Upper lobe of right lung (tissue), 1 donor: ENCODE results near the gene DXO. TPM values are rescaled to one million over a fixed set of nuclear protein-coding genes. Genes with fewer than 3 reads are reported as not detected.
"Not testable (repeated sequence)": the region's sequence is repeated elsewhere in the genome, so short reads cannot be mapped to it uniquely, and the experiment has no call there.

Experiments used
- ATAC-seq: fragments of 200-7000 bp; cut with Tn5 transposase; one replicate; pipeline ENCODE4 v1.9.1; 2020; ENCODE audit warnings: mild to moderate bottlenecking, moderate library complexity
- DNase-seq: peaks from one replicate; pipeline ENCODE4 v3.0.0-alpha.2; 2020
- H3K27ac ChIP-seq: fragments of 200-600 bp; one replicate; pipeline ENCODE4 v1.8.0; 2022
- H3K27me3 ChIP-seq: fragments of 200-600 bp; one replicate; pipeline ENCODE4 v1.8.0; 2022; ENCODE audit warnings: mild to moderate bottlenecking
- H3K36me3 ChIP-seq: fragments of 200-600 bp; one replicate; pipeline ENCODE4 v1.8.0; 2022
- H3K4me1 ChIP-seq: fragments of 200-600 bp; one replicate; pipeline ENCODE4 v1.8.0; 2022
- H3K4me3 ChIP-seq: fragments of 200-600 bp; one replicate; pipeline ENCODE4 v1.8.0; 2022; ENCODE audit warnings: mild to moderate bottlenecking
- H3K9me3 ChIP-seq: fragments of 200-600 bp; one replicate; pipeline ENCODE4 v1.8.0; 2022
- CTCF ChIP-seq: fragments of 200-600 bp; IDR thresholded peaks from one replicate; pipeline ENCODE4 v1.8.0; 2022; ENCODE audit warnings: antibody characterized with exemption
- intact Hi-C: fragments of 100-400 bp; cut with DNase I; formaldehyde crosslinking; loops from one replicate; pipeline ENCODE4 v1.11.0; 2022
- total RNA-seq: library from RNA; stranded (reverse); fragmentation: NEBNext Ultra II Directional; extraction: Animal tissue kit (Norgen Biotek cat#: 25700); gene quantifications from one replicate; pipeline ENCODE4 v1.2.1, GENCODE V29; 2021
- donor health status: DM: no; HTN: yes; CAD: no; lungs with severe emphysema.

Gene DXO
- total RNA-seq, 1 donor from 2014 or later, result 20.5 TPM

GRCh38 chr6:31978831-31979230, 6.9 kb upstream of the DXO start:
- Histone ChIP-seq H3K27ac (no peak overlapping the region), H3K9me3 (no peaks in the 10 kb centered on the region), H3K27me3 (no peaks in the 10 kb centered on the region), H3K36me3 (peaks cover 13% of the 10 kb centered on the region), H3K4me3 (no peak overlapping the region), H3K4me1 (no peaks in the 10 kb centered on the region)
- ATAC-seq (no peak), DNase-seq (peak; percentile 16)
- intact Hi-C loops, result no loop called here
- no peak for TF ChIP-seq CTCF

- Histone ChIP-seq H3K9me3 (no peaks in the 10 kb centered on the region), H3K27me3 (no peaks in the 10 kb centered on the region), H3K4me3 (no peak overlapping the region), H3K4me1 (peaks cover 7% of the 10 kb centered on the region), H3K27ac (no peak overlapping the region), H3K36me3 (peaks cover 13% of the 10 kb centered on the region)
- DNase-seq, result no peak
- ATAC-seq, result no peak
- intact Hi-C loops, result no loop called here
- no peak for TF ChIP-seq CTCF
Observed at GRCh38 chr6:31977816-31978431, 6.0 kb upstream of the DXO start.

DNA sequence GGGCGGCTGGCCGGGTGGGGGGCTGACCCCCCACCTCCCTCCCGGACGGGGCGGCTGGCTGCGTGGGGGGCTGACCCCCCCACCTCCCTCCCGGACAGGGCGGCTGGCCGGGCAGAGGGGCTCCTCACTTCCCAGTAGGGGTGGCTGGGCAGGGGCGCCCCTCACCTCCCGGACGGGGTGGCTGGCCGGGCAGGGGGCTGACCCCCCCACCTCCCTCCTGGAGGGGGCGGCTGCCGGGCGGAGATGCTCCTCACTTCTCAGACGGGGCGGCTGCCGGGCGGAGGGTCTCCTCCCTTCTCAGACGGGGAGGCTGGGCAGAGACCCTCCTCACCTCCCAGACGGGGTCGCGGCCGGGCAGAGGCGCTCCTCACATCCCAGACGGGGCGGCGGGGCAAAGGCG, 4.1 kb upstream of the DXO start:
- H3K9me3 ChIP-seq, H3K27me3 ChIP-seq, H3K4me3 ChIP-seq, H3K27ac ChIP-seq, intact Hi-C loops, ATAC-seq: not testable (repeated sequence)
- Histone ChIP-seq H3K36me3 (peaks cover 13% of the 10 kb centered on the region), H3K4me1 (peaks cover 16% of the 10 kb centered on the region)
- DNase-seq, result peak; percentile 54

DNA sequence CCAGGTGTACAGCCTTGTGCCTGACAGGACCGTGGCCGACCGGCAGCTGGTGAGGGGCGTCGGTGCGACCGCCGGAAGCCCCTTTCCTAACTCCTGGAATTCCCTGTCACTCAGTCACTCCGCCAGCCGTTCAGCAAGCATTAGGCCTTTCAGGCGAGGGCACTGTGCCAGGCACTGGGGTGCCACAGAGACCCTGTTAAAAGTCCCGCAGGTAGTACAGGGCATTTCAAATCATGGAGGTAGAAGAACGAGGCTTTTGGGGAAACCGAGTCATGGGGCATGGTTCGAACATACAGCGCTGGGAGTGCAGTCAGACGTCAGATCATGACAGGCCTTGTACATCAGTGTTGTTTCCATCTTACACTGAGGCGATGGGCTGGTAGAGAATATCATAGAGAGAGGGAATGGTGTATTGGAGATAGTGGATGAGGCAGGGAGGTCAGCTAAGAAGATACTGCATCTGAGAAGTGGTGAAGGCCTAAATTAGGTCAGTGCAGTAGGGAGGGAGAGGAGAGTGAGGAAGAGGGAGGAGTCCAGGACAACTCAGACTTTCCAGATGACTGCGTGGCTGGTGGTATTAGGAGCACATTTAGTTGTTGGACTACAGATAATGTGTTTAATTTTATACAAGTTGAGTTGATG, 892 bp upstream of the DXO start:
- no peak for DNase-seq
- Histone ChIP-seq H3K4me3 (peak overlapping the region; percentile 84), H3K27ac (peak overlapping the region; percentile 99), H3K4me1 (peaks cover 20% of the 10 kb centered on the region), H3K27me3 (no peaks in the 10 kb centered on the region), H3K36me3 (peaks cover 22% of the 10 kb centered on the region), H3K9me3 (no peaks in the 10 kb centered on the region)
- no peak for ATAC-seq
- no peak for TF ChIP-seq CTCF
- intact Hi-C loops, result no loop called here

DNA sequence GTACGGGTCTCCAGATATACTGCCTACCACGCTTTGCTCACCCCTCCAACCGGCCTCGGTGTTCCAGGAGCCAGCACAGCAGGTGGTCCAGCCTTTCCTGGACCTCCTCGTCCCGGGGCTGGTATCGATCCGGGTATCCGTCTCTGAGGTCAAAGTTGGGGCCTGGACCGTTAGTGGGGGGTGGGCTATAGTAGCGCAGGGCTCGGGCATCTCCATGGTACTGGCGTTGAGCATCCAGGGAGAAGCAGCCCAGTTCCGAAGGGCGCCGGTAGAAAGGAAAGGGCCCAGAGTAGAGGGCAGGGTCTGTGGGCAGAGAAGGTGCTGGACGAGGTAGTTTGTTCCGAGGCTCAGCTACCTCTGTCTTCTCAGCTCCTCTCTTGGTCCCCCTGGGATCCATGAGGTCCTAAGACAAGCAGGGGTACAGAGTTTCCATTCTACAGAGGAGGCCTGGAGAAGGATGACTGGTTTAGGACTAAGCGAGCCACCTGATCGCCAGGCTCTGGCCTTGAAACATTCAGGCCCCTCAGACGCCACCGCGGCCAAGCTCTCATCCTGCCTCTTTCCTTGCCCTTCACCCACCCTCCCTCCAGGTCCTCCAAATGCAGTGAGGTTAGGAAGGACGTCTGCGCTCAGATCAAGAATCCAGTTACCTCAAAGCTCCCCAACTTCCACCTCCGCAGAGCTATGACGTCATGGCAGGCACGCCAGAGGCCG, 502 bp downstream of the DXO start:
- peaks cover 36% of the 10 kb centered on the region for H3K36me3 ChIP-seq
- DNase-seq (no peak), ATAC-seq (no peak)
- peak overlapping the region; percentile 99 for H3K27ac ChIP-seq
- TF ChIP-seq CTCF, result no peak
- no peaks in the 10 kb centered on the region for H3K27me3 ChIP-seq
- peak overlapping the region; percentile 84 for H3K4me3 ChIP-seq
- peaks cover 20% of the 10 kb centered on the region for H3K4me1 ChIP-seq
- H3K9me3 ChIP-seq, result no peaks in the 10 kb centered on the region
- intact Hi-C loops, result no loop called here

DNA sequence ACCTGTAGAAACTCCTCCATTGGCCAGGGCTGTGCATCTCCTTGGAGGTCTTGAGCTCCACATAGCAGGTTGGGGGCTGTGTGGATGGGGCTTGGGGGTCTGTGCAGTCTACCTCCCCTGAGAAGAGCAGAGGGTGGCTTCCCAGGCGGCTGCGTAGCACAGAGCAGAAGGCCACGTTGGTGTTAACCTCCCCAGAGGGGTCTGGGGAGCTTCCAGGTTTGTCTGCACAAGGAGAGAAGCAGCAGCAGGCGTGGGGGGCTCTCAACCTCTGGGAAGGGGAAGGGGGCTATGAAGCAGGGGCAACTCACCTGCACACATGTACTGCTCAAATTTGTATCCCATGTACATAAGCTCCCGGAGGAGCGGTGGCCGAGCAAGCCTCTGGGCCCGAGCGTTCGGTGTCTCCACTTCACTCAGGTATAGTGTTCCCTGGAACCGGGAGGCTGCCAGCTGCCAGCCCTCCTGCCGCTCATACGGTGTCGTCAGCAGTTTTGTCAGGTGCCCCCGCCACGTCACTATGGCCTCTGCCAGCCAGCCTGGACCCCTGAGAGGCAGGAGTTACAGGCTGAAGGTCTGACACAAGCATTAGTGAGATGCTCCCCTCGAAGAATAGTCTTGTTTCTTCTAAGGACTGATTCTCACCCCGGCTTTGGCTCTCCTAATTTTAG, 1.2 kb downstream of the DXO start:
- no peak for ATAC-seq
- H3K36me3 ChIP-seq, result peaks cover 43% of the 10 kb centered on the region
- no peaks in the 10 kb centered on the region for H3K27me3 ChIP-seq
- TF ChIP-seq CTCF, result no peak
- DNase-seq, result no peak
- intact Hi-C loops, result no loop called here
- H3K4me1 ChIP-seq, result peaks cover 20% of the 10 kb centered on the region
- H3K9me3 ChIP-seq, result no peaks in the 10 kb centered on the region
- H3K4me3 ChIP-seq, result peak overlapping the region; percentile 84
- peak overlapping the region; percentile 99 for H3K27ac ChIP-seq
